Activated T-cell treated with anti-CD3 and anti-CD28 coated beads for 24 hours (primary cell): ENCODE data around the gene TAC4.

Experiments used
- DNase-seq: peaks from one replicate; pipeline ENCODE4 v3.0.0-alpha.2; 2020; ENCODE audit warnings: low read depth

TAC4 gene

GRCh38 chr17:49872754-49873377, 25.0 kb upstream of the TAC4 start:
- no peak for DNase-seq

- no peak for DNase-seq
These were observed 23.3 kb upstream of the TAC4 start for GRCh38 chr17:49871211-49871610.

GRCh38 chr17:49870298-49870697, 22.4 kb upstream of the TAC4 start:
- no peak for DNase-seq

GRCh38 chr17:49869038-49869374, 21.1 kb upstream of the TAC4 start:
- DNase-seq = no peak

- DNase-seq = no peak
These were observed 19.1 kb upstream of the TAC4 start for GRCh38 chr17:49866882-49867413.

GRCh38 chr17:49866019-49866380, 18.1 kb upstream of the TAC4 start:
- DNase-seq = no peak

- no peak for DNase-seq
These were observed 15.0 kb upstream of the TAC4 start for GRCh38 chr17:49862781-49863331.

GRCh38 chr17:49861150-49861884, 13.4 kb upstream of the TAC4 start:
- DNase-seq = peak; percentile 39

GRCh38 chr17:49859991-49860953, 12.4 kb upstream of the TAC4 start:
- DNase-seq = no peak

- DNase-seq = no peak
These were observed 10.9 kb upstream of the TAC4 start for GRCh38 chr17:49858796-49859195.

GRCh38 chr17:49854126-49854525, 6.3 kb upstream of the TAC4 start:
- no peak for DNase-seq

GRCh38 chr17:49853470-49854015, 5.7 kb upstream of the TAC4 start:
- DNase-seq = no peak

GRCh38 chr17:49851387-49852291, 3.8 kb upstream of the TAC4 start:
- DNase-seq = peak; percentile 49

- DNase-seq = no peak
These were observed 3.0 kb upstream of the TAC4 start for GRCh38 chr17:49850772-49851386.

- DNase-seq = no peak
These were observed 2.3 kb upstream of the TAC4 start for GRCh38 chr17:49850218-49850610.

- DNase-seq = no peak
These were observed 870 bp upstream of the TAC4 start for GRCh38 chr17:49848739-49849138.

GRCh38 chr17:49846938-49847712, 744 bp downstream of the TAC4 start:
- no peak for DNase-seq

- no peak for DNase-seq
These were observed 2.5 kb downstream of the TAC4 start for GRCh38 chr17:49845321-49845720.

- no peak for DNase-seq
These were observed 4.0 kb downstream of the TAC4 start for GRCh38 chr17:49843774-49844350.
